ENCODE measurements around the gene SORCS2.

The SORCS2 gene

DNA sequence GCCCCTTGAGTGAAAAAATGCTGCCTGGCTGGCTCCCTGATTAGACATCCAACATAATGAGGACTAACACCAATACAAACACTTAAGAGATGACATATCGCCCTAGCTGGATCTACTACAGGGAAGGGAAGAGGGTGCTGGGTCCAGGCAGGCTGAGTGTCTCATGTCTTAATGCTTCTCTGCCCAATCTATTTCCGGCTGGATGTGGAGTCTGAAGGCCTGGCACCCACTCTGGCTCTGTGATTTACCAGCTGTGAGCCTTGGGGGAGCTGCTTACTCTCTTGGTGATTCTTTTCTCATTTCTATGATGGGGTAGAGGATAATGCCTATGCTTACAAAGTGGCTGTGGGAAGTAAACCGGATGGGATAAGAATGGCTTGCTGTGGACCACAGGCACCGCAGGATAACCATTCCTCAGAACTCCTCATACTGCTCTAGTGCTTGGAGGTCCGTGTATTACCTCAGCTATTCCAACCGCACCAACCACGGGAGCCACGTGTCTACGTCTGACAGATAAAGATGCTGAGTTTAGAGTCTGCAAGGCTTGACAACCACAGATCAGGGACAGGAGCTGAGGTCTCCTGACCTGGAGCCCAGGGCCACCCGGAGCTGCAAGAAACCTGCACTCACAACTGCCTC lies 585.7 kb downstream of the SORCS2 start:
- TF ChIP-seq, protein P1, sequence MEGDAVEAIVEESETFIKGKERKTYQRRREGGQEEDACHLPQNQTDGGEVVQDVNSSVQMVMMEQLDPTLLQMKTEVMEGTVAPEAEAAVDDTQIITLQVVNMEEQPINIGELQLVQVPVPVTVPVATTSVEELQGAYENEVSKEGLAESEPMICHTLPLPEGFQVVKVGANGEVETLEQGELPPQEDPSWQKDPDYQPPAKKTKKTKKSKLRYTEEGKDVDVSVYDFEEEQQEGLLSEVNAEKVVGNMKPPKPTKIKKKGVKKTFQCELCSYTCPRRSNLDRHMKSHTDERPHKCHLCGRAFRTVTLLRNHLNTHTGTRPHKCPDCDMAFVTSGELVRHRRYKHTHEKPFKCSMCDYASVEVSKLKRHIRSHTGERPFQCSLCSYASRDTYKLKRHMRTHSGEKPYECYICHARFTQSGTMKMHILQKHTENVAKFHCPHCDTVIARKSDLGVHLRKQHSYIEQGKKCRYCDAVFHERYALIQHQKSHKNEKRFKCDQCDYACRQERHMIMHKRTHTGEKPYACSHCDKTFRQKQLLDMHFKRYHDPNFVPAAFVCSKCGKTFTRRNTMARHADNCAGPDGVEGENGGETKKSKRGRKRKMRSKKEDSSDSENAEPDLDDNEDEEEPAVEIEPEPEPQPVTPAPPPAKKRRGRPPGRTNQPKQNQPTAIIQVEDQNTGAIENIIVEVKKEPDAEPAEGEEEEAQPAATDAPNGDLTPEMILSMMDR (conservative IDR thresholded peaks at IDR 0.05; ENCODE audit: low read depth): no peak
- POLR2A ChIA-PET (ENCODE audit: low non-redundant PET): no interaction called here
- no peak for DNase-seq (ENCODE audit: low spot score)
- H3K27ac ChIP-seq: no peak overlapping the region
- CTCF ChIA-PET: interaction anchor here (0.6 kb wide), 1 partner anchor 164 kb away, joined by 3 read pairs; no protein-coding TSS in a partner anchor

GRCh38 chr4:7778510-7779431 lies 586.4 kb downstream of the SORCS2 start:
- POLR2A ChIA-PET (ENCODE audit: low non-redundant PET): no interaction called here
- CTCF ChIA-PET: interaction anchor here (0.6 kb wide), 1 partner anchor 165 kb away, joined by 3 read pairs; no protein-coding TSS in a partner anchor
- no peak for DNase-seq (ENCODE audit: low spot score)
- no peak overlapping the region for H3K27ac ChIP-seq
- TF ChIP-seq, protein P1 (conservative IDR thresholded peaks at IDR 0.05; ENCODE audit: low read depth): no peak

- TF ChIP-seq, protein P1 (conservative IDR thresholded peaks at IDR 0.05; ENCODE audit: low read depth): no peak
- POLR2A ChIA-PET (ENCODE audit: low non-redundant PET): no interaction called here
- CTCF ChIA-PET: interaction anchor here (0.6 kb wide), 1 partner anchor 397 kb away, joined by 3 read pairs; no protein-coding TSS in a partner anchor
- no peak overlapping the region for H3K27ac ChIP-seq
- DNase-seq (ENCODE audit: low spot score): no peak
These were observed 587.1 kb downstream of the SORCS2 start for GRCh38 chr4:7779432-7779768.

GRCh38 chr4:7780751-7781348 lies 588.5 kb downstream of the SORCS2 start:
- CTCF ChIA-PET: interaction anchor here (0.5 kb wide), 1 partner anchor 709 kb away, joined by 4 read pairs; no protein-coding TSS in a partner anchor
- POLR2A ChIA-PET (ENCODE audit: low non-redundant PET): no interaction called here
- TF ChIP-seq, protein P1 (conservative IDR thresholded peaks at IDR 0.05; ENCODE audit: low read depth): no peak
- no peak for DNase-seq (ENCODE audit: low spot score)
- H3K27ac ChIP-seq: no peak overlapping the region

- no peak for DNase-seq (ENCODE audit: low spot score)
- CTCF ChIA-PET: interaction anchor here (0.5 kb wide), 1 partner anchor 710 kb away, joined by 4 read pairs; no protein-coding TSS in a partner anchor
- TF ChIP-seq, protein P1 (conservative IDR thresholded peaks at IDR 0.05; ENCODE audit: low read depth): no peak
These were observed 589.0 kb downstream of the SORCS2 start for GRCh38 chr4:7781366-7781765.

GRCh38 chr4:7781993-7782392 lies 589.7 kb downstream of the SORCS2 start:
- no peak overlapping the region for H3K27ac ChIP-seq
- CTCF ChIA-PET: no interaction called here
- DNase-seq (ENCODE audit: low spot score): no peak
- TF ChIP-seq, protein P1 (conservative IDR thresholded peaks at IDR 0.05; ENCODE audit: low read depth): no peak
- POLR2A ChIA-PET (ENCODE audit: low non-redundant PET): no interaction called here

More at GRCh38 chr4:7781366-7781765, 589.0 kb downstream of the SORCS2 start:
- H3K27ac ChIP-seq: no peak overlapping the region
- POLR2A ChIA-PET (ENCODE audit: low non-redundant PET): no interaction called here

Data from RWPE1 (cell line).